ENCODE results near the gene ANKZF1.
"Not testable (repeated sequence)": the region's sequence is repeated elsewhere in the genome, so short reads cannot be mapped to it uniquely, and the experiment has no call there.

ANKZF1 gene

GRCh38 chr2:219229305-219230058 lies at the start of gene ANKZF1, which contains the start of gene ATG9A:
ANKZF1 (plus strand) TSS chr2:219229806; CDS start chr2:219230258, 452 bp downstream.
ATG9A (minus strand) TSS chr2:219229636; CDS start chr2:219228024, 1,612 bp downstream.
- peak; percentile 98 for DNase-seq

GRCh38 chr2:219180961-219181360 lies 48.6 kb upstream of the ANKZF1 start:
- no peak for DNase-seq

- DNase-seq, result no peak
These were observed 48.1 kb upstream of the ANKZF1 start for GRCh38 chr2:219181531-219181930.

GRCh38 chr2:219182331-219183150 lies 47.1 kb upstream of the ANKZF1 start:
- no peak for DNase-seq

- no peak for DNase-seq
These were observed 46.3 kb upstream of the ANKZF1 start for GRCh38 chr2:219183151-219183772.

- DNase-seq, result no peak
These were observed 45.5 kb upstream of the ANKZF1 start for GRCh38 chr2:219184121-219184520.

GRCh38 chr2:219186754-219187456 lies 42.7 kb upstream of the ANKZF1 start:
- DNase-seq, result no peak

- no peak for DNase-seq
These were observed 32.2 kb upstream of the ANKZF1 start for GRCh38 chr2:219197388-219197787.

- DNase-seq, result no peak
These were observed 30.6 kb upstream of the ANKZF1 start for GRCh38 chr2:219198974-219199373.

- no peak for DNase-seq
These were observed 30.0 kb upstream of the ANKZF1 start for GRCh38 chr2:219199470-219200211.

GRCh38 chr2:219200502-219201326 lies 28.9 kb upstream of the ANKZF1 start:
- not testable (repeated sequence) for DNase-seq

GRCh38 chr2:219201331-219201730 lies 28.3 kb upstream of the ANKZF1 start:
- DNase-seq, result not testable (repeated sequence)

GRCh38 chr2:219204425-219205164 lies 25.0 kb upstream of the ANKZF1 start:
- no peak for DNase-seq

- DNase-seq, result no peak
These were observed 24.5 kb upstream of the ANKZF1 start for GRCh38 chr2:219205165-219205538.

GRCh38 chr2:219205981-219206327 lies 23.7 kb upstream of the ANKZF1 start:
- DNase-seq, result no peak

GRCh38 chr2:219206328-219207133 lies 23.1 kb upstream of the ANKZF1 start, which contains the start of gene ZFAND2B:
ZFAND2B (plus strand) TSS chr2:219206782; CDS start chr2:219206988, 206 bp downstream.
- peak; percentile 93 for DNase-seq

- DNase-seq, result no peak
These were observed 22.3 kb upstream of the ANKZF1 start for GRCh38 chr2:219207134-219207883.

- no peak for DNase-seq
These were observed 21.5 kb upstream of the ANKZF1 start for GRCh38 chr2:219207884-219208740.
